Activated naive CD4-positive, alpha-beta T cell treated with Interleukin-2 at 50 U/mL for 16 hours (primary cell): Measurements from ENCODE around the gene TTC39A.
A peak's percentile ranks its signal among the peaks of the same experiment; 100 is the strongest.

Experiments used
- DNase-seq: peaks from one replicate; pipeline ENCODE4 v3.0.0-alpha.2; 2020

The TTC39A gene

DNA sequence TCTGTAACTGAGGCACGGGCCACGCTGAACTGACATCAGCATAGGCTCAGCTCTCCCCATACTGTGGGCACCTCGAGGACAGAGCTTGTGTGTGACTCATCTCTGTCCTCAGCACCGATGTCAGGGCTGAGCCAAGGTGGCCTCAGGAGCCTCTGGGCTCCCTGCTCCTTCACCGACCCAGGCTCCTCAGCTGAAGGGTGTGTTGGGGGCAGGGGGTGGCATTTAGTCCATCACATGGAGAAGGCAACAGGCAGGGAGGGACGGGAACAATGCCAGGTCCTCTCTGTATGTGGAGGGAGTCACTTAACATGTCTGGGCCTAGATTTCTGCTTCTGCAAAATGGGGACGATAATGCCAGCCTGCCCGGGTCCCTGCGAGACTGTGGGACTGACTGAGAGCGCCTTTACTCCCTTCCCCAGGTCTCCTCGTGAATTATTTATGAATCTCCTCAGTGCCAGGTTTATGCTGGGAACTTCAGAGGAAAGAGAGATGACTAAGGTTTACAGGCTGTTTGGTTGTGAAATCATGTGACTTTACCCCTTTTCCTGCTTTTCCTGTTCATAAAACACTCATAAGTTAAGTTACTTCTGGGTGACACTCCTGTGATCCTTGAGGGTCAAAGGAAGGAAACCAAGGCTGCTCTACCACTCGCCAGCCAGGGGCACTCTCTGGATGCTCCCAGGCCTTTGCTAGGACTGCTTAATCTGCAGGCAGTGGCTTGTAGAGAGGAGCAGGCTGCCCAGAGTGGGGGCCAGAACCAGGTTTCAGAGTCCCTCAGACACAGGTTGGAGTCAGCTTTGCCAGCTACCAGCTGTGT, 16.2 kb downstream of the TTC39A start:
- DNase-seq, result no peak

DNA sequence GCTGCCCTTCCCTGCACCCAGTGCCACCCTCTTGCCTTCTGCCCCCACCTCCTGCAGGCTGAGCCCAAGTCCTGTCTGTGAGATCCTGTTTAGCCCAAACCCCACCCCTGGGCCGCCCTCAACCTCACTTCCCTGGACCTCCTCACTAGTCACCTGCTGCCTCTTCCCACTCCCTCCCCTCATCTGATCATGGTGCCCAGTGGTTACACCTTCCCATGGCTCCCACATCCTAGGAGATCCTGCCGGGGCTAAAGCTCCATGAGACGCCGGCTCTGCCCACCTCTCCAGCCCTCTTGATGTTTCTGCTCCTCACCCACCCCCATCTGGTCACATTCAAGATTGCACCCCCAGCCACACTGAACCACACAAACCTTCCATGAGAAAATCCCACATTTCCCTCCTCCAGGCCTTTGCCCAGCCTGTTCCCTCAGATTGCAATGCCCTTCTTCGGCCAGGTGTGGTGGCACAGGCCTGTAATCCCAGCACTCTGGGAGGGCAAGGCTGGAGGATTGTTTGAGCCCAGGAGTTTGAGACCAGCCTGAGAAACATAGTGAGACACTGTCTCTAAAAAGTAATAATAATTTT, 17.0 kb downstream of the TTC39A start:
- no peak for DNase-seq

DNA sequence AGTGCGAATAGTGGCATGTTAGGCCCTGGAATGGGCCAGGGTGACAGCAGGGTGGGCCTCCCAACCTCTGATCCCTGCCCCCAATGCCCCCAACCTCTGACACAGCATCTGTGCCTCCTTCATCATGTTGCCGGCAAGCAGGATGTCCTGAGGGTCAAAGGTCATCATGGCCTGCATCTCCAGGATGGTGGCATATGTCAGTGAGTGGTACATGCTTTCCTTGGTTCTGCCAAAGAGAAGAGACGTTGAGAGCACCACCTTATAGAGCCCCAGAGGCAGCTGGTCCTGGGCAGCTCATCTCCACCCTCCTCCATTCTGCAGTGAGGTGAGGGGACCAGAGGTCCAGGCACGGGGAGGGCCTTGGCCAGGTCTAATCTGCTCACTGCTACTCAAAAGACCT, 17.6 kb downstream of the TTC39A start:
- no peak for DNase-seq

DNA sequence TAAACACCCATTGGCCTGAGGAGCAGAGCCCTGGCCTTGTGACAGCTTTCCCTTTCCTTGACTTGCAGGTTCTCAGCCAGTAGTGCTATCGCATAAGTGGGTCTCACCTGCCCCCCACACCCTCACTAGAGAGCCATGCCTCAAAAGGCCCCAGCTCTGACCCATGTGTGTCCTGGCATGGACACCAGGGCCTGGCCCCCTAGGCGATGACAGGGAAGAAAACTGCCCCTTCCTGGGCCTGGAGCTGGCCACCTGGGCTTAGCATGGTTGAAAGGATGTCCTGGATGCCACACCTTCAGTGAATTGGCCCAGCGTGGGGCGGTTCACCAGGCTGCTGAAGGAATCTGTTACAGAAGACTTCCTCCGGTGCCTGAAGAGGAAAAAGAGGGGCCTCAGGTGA, 18.5 kb downstream of the TTC39A start:
- DNase-seq, result no peak

DNA sequence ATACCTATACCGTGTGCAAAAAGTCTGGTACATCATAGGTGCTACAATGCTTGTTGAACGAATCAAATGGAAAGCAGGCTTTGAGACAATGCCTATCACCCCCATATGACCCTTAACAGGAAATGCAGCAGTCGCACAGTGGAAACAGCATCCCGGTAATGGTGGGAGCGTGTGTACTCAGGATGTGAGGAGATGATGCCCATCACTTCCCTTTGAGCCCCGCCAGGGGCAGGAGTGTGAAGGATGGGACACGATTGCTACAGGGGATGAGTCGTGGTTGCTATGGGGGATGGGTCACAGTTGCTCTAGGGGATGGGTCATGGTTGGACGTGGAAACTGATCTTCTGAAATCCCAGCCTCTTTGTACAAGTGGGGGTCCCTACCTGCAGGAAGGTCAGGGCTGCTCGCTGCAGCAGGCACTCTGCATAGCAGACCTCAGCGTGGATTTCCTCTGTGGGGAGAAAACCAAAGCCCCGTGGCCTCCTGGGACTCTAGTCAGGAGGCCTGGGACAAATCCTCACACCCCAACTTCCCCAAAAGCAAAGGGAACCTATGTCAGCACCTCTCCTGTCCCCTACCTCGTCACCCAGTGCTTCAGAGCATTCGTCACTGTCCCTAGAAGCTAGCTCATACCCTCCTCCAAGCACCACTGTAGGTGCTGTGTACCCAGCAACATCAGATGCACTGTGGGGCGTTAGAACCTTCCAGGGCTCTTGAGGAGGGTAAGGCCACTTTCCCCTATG, 19.3 kb downstream of the TTC39A start:
- DNase-seq, result no peak

DNA sequence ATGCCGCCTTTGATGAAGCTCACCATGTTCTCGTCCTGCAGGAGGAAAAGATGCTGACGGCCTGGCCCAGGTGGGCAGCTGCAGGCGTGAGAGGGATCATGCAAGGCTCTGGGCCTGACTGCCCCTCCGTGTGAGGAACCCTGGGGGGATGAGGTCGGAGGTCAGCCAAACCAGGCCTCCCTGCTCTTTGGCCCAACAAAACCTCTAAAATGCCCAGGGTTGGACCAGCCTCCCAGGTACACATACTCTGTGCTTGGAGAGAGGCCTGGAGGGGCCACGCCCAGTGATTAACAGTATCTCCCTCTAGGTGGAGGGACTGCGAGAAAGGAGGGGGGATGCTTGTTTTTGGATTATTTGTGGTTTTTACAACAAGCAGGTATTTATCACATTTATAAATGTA, 21.1 kb downstream of the TTC39A start:
- DNase-seq, result no peak

DNA sequence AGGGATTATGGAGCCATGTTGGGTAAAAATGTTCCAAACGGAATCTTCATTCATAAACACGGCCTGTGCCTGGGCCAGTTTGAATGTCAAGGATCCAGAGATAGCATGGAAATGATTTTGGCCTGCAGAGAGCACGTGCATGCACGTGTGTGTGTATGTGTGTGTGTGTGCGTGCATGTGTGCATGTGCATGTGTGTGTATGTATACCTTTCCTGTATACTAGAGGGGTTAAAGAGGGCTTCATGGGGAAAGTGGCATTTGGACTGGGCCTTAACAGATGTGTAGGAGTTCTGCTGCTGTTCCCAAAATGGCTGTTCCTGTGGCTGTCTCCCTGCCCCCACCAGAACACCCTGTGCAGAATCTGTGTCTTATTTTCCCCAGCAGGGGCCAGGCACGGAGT, 21.7 kb downstream of the TTC39A start:
- DNase-seq, result no peak

DNA sequence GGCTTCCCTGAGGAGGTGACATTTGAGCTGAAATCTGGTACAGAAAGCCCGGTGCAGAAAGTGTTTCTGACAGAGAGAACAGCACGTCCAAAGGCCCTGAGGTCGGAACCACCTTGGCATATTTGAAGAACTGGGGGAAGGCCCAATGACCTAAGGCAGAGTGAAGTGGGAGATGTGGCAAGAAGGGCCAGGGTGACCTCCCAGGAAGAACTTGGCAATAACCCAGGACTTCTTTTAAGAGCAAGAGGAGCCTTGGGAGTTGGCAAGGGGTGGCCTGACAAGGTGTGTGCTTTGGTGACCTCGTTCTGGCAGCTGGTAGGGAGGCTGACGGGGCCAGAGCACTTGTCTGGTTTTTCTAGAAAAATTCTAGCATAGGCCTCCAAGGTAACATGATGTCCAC, 23.4 kb downstream of the TTC39A start:
- DNase-seq, result no peak

DNA sequence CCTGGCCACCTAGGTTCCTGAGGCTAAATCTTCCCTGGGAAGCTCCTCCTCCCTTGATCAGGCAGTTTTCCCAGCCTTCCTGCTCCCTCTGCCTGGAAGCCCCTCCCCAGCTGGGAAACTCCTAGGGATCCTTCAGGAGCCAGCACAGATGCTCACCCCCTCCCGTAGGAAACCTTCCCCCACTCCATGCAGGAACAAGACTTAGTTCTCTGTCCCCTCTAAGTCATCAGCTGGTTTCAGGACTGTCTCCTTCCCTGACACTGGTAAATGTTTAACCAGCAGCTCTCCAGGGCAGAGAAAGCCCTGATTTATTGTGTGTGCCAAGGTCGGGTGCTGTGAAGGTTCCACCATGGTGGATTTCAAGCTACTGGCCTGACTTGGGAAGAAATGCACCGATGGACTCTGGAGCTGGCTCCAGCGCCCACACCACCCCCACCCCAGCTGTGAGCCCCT, 25.0 kb downstream of the TTC39A start:
- DNase-seq, result no peak

DNA sequence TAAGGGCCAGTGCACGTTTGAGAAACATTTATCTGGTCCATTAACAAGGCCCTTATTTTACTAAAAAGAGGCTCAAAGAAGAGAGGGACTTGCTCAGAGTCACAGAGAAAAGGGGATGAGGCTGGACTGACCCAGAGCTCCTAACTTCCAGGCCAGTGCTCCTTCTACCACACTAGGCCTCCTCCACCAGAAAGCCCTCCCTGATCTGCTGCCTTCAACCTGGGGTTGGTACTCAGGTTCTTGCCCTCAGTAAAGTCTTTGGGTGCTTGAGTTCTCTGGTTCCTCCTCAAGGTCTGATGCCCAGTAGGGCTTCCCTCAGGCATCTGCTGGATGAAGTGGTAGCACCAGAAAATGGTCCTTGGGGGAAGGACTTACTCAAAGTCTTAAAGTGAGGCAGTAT, 26.0 kb downstream of the TTC39A start:
- DNase-seq, result no peak

DNA sequence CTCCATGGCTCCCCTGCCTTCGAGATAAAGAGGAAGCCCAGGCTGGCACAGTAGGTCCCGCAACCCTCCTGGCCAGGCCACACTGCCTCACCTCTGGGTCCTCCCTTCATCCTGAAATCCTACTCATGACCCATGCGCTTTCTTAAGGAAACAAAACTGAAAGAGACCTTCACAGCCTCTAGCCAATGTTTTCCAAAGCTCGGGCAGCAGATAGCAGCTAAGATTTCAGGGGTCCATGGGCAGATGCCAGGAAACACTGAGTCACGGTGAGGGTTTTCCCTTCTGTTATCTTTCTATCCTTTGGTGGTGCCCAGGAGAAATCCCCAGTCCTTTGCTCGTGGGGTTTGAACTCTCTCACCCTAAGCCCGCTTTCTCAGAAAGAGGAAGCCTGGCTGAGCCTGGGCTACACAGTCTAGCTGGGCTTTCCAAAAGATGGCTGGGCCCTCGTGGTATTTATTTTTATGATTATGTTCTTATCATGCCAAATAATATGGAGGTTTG, 26.6 kb downstream of the TTC39A start:
- peak; percentile 8 for DNase-seq

DNA sequence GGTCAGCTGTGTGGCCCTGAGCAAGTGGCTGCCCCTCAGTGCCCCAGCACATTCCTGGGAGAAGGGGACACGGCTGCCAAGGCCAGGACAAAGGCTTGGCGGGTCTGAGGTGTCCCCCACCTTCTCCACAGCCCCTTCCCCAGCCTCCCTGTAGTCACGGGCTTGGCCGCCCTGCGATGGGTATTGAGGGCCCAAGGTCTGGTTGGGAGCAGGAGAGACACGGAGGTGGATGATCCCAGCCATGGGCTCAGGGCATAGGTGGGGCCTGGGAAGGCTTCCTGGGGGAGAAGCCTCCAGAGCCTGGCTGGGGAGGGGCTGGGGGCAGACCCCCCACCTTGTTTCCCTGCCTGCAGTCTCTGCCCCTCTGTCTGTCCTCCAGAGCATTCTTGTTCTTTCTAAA, 27.0 kb downstream of the TTC39A start:
- no peak for DNase-seq

DNA sequence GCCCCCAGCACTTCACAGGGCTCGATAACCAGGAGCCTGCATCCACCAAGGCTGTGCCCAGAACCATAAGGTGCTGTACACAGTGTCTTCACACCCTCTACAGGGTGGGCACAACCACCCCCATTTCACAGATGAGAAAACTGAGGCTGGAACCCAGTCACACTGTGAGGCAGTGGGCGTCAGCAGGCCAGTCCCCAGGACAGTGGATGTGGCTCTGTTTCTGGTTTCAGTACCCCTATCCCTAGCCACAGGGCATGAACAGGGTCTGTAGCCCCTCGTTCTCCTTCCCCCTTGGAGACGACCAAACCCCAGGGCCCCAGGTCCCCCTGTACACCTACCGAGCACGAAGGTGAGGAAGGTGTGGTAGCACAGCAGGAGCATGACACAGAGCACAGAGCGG, 27.6 kb downstream of the TTC39A start:
- no peak for DNase-seq

DNA sequence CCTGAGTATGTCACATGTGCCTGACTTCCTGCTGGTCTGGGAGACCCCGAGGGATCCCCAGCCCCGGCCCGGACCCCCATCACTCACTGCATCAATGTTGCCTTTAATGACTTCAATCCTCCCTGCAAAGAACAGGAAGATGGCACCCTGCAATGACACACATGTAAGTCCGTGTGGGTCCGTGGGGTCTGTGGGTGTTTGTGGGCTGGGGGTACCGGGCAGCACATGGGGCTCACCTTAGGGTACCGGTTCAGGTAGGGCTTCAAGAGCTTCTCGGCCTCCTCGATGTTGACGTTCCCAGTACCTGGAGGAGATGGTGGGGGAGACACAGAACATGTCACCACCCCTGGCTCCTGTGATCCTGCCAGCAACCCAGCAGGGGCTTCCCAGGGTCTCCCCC, 28.1 kb downstream of the TTC39A start:
- no peak for DNase-seq

DNA sequence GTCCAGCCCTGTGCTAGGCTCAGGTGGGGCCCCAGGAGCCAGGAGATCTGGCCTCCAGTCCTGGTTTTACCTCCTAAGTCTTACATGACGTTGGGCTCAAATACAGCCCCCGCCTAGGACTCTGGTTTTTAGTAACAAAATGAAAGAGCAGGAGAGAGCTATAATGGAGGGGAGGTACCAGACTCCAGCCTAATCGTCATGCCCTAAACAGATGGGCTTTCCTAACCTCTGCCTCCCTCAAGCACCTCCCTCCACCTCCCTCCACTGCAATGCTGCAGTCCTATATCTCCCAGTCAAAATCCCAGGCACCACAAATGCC, 28.6 kb downstream of the TTC39A start:
- no peak for DNase-seq

DNA sequence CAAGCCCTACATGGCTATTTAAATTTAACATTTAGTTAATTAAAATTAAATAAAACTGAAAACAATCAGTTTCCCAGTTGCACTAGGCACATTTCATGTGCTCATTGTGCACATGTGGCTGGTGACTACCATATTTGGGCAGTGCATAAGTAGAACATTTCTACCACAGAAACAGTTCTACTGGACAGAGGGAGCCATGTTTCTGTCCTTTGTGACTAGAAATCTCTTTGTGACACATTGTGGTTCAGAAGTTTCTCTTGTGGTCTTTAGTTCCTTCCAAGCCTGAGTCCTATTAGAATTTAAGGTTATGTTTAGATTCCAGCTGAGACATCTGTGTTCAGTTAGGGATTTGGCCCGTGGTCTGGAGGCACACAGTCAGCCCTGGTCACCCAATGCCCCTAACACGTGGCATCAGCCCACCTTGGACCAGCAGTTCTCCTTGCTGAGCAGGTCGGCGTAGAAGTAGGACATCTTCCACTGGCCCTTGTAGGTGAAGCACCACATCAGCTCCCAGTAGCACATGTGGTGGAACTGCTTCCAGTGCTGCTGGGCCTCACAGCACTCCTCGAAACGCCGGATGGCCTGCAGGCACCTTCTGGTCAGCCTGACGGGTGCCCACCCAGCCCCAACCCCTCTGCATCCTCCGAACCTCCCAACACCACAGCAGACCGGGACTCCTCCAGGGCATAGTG, 29.1 kb downstream of the TTC39A start:
- DNase-seq, result no peak

DNA sequence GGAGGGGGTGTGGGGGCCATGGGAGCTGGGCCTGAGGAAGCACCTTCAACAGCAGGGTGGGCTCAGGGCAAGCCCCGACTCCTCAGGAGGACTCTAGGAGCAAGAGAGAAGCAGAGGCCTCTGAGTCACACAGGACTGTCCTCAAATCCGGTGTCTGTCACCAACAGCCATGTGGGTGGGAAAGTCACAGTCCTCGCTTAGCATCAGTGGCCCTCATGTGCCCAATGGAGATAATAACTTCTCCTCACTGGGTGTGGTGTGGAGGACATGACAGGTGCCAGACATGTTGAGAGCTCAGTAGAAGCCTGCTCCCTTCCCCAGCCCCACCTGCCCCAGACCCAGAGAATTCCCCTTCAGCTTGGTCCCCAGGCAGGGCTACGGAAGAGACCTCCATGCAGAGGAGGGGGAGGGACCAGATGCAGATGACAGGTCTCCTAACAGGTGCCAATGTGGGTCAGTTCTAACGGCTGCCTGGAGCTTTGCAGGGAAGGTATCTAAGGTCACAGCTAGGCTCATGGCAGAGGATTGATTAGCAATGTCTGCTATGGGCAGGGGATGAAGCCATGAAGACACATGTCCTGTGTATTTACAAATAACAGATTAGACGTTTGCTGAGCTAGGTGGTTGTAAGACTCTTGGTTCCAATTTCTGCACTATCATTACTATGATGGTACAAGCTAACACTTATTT, 30.2 kb downstream of the TTC39A start:
- no peak for DNase-seq

DNA sequence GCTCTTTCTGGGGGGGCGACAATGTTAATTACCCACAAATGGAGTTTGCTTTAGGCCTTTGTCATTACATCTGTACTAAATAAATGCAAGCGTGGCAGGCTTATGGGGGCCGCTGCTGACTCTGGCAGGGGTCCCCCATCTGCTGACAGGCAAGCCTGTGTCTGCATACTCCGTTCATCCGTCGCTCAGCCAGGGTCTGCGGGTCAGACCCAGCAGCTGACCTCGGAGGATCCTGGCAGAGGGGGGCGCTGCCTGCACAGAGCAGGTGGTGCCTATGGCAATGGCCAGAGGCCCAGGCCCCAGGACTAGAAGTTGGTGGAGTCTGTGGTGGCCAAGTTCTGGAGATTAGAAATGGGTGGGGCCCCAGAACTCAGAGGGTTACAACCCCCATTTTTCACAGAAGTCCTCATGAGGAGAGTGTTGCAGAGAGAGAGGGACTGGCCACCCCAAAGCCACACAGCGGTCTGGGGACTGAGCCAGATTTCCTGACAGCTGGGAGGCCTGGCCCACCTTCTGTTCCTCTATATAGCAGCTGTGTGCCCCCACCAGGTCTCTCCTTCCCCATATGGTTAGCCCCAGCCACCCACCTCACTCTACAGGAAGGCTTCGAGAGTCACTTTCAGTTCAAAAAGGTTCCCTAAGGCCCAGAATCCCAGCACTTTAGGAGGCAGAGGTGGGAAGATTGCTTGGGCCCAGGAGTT, 31.0 kb downstream of the TTC39A start:
- no peak for DNase-seq

DNA sequence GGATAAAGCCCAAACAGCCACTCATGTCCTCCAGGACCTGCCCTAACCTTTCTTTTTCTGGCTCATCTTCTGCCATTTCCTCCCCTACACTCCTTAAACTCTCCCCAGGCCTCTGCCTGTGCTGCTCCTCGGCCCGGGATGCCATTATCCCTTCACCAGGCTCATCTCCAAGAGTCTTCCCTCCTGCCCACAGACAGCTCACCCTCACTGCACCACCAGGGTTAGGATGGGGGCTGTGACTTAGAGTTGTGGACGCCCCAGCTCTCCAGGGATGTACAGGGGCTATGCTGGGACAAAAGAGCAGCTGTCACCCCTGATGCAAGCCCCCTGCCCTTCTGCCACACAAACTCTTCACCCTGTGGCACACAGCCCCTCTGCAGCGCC, 32.0 kb downstream of the TTC39A start:
- DNase-seq, result no peak

DNA sequence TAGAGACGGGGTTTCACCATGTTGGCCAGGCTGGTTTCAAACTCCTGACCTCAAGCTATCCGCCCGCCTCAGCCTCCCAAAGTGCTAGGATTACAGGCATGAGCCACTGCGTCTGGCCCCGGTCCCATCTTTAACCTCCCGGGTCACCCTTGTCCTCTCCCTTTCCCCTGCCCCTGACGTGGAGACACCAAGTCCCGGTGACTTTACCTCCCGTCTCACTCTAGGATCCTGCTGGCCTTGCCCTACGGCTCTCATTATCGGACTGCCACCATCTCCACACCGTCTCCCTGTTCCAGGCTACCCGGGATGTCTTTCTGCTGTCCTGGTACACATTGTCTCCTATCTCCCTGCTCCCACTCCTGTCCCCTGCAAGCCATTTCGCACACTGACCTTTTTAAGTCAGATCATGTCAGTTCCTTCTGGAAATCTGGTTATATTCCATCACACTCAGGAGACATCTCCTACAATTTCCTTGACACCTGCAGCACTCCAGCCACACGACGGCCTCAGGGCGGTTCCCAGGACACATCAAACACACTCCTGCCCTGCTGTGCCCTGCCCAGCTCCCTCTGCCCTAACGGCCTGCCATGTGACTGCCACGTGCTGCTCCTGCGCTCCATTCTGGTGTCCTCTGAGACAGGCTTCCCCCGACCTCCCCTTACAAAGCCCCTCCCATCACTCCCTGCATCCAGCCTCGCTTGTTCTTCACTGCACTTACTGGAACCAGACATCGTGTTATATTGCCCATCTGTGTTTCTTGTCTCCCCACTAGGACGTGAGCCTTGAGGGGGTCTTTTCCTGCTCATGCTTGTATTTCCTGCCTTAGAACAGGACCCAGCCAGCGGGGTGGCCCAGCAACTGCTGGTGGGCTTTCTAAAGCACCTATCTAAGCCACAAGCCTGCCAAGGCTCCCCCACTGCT, 32.7 kb downstream of the TTC39A start:
- DNase-seq, result no peak
